ENCODE data around the gene CUTA. TPM values are rescaled to one million over a fixed set of nuclear protein-coding genes. Genes with fewer than 3 reads are reported as not detected.

CUTA gene
- total and polyA plus RNA-seq, 2 experiments from 2014 or later = 204 to 404 TPM

- H4K20me1 ChIP-seq (ENCODE audit: insufficient read depth) = no peaks in the 10 kb centered on the region
- WGBS, 2 experiments (ENCODE audit: low coverage in 1 of 2, low lambda C conversion rate in 2 of 2, missing lambda C conversion rate in 2 of 2) = 40 to 58% methylated on average over 2 of the region's 2 CpGs
Observed at GRCh38 chr6:33430334-33430733, 12.4 kb upstream of the CUTA start.

GRCh38 chr6:33429750-33430052 lies 11.8 kb upstream of the CUTA start:
- H3K4me2 ChIP-seq (ENCODE audit: unreplicated experiment) = no peak overlapping the region
- no peak for DNase-seq
- in situ Hi-C loops (cut with MboI) = no loop called here
- H3K27ac ChIP-seq = no peak overlapping the region
- H3K4me1 ChIP-seq (ENCODE audit: insufficient read depth) = peaks cover 15% of the 10 kb centered on the region
- H3K9me3 ChIP-seq (ENCODE audit: low read depth) = no peaks in the 10 kb centered on the region
- no peaks in the 10 kb centered on the region for H3K27me3 ChIP-seq (replicated peaks; ENCODE audit: insufficient read depth)
- H3K9ac ChIP-seq = no peak overlapping the region
- H3K9me2 ChIP-seq (ENCODE audit: insufficient read depth) = no peaks in the 10 kb centered on the region
- TF ChIP-seq EZH2phosphoT487 (IDR thresholded peaks at IDR 0.05; ENCODE audit: insufficient read depth, low read depth) (no peak), EZH2 (IDR thresholded peaks at IDR 0.05; ENCODE audit: insufficient read depth, poor library complexity, severe bottlenecking) (no peak)
- peaks cover 44% of the 10 kb centered on the region for H3K79me2 ChIP-seq (ENCODE audit: insufficient read depth)
- 33 to 35% methylated on average over 2 of the region's 2 CpGs for WGBS, 2 experiments (ENCODE audit: low coverage in 1 of 2, low lambda C conversion rate in 2 of 2, missing lambda C conversion rate in 2 of 2)
- no peaks in the 10 kb centered on the region for H3K36me3 ChIP-seq (ENCODE audit: low read depth)
- no peak overlapping the region for H2AFZ ChIP-seq
- H3K4me3 ChIP-seq = no peak overlapping the region
- peaks cover 28% of the 10 kb centered on the region for H3F3A ChIP-seq (ENCODE audit: insufficient read depth)
- H4K20me1 ChIP-seq (ENCODE audit: insufficient read depth) = no peaks in the 10 kb centered on the region

More at GRCh38 chr6:33430334-33430733, 12.4 kb upstream of the CUTA start:
- Histone ChIP-seq H3K4me1 (ENCODE audit: insufficient read depth) (peaks cover 10% of the 10 kb centered on the region; the same call in 1 of the 2 replicates), H3K9ac (no peak overlapping the region), H3F3A (ENCODE audit: insufficient read depth) (peaks cover 21% of the 10 kb centered on the region), H3K27ac (no peak overlapping the region), H3K4me2 (ENCODE audit: unreplicated experiment) (no peak overlapping the region), H3K9me3 (ENCODE audit: low read depth) (no peaks in the 10 kb centered on the region), H3K36me3 (ENCODE audit: low read depth) (no peaks in the 10 kb centered on the region), H3K4me3 (no peak overlapping the region), H3K79me2 (ENCODE audit: insufficient read depth) (peaks cover 43% of the 10 kb centered on the region), H3K27me3 (replicated peaks; ENCODE audit: insufficient read depth) (no peaks in the 10 kb centered on the region), H3K9me2 (ENCODE audit: insufficient read depth) (no peaks in the 10 kb centered on the region), H2AFZ (no peak overlapping the region)
- in situ Hi-C loops (cut with MboI) = no loop called here
- no peak for TF ChIP-seq EZH2 (IDR thresholded peaks at IDR 0.05; ENCODE audit: insufficient read depth, poor library complexity, severe bottlenecking)
- no peak for TF ChIP-seq EZH2phosphoT487 (IDR thresholded peaks at IDR 0.05; ENCODE audit: insufficient read depth, low read depth)
- DNase-seq = no peak

- peaks cover 21% of the 10 kb centered on the region for H3K4me1 ChIP-seq (ENCODE audit: insufficient read depth)
- peaks cover 33% of the 10 kb centered on the region for H3F3A ChIP-seq (ENCODE audit: insufficient read depth)
- H3K9me2 ChIP-seq (ENCODE audit: insufficient read depth) = no peaks in the 10 kb centered on the region
- TF ChIP-seq EZH2phosphoT487 (IDR thresholded peaks at IDR 0.05; ENCODE audit: insufficient read depth, low read depth) = no peak
- TF ChIP-seq EZH2 (IDR thresholded peaks at IDR 0.05; ENCODE audit: insufficient read depth, poor library complexity, severe bottlenecking) = no peak
- WGBS, 2 experiments (ENCODE audit: low coverage in 1 of 2, low lambda C conversion rate in 2 of 2, missing lambda C conversion rate in 2 of 2) = 70 to 71% methylated on average over 5 of the region's 5 CpGs
- no peaks in the 10 kb centered on the region for H3K27me3 ChIP-seq (replicated peaks; ENCODE audit: insufficient read depth)
- peak overlapping the region; percentile 89; the same call in 1 of the 2 replicates for H3K4me3 ChIP-seq
- H3K4me2 ChIP-seq (ENCODE audit: unreplicated experiment) = peak overlapping the region; percentile 64
- H3K79me2 ChIP-seq (ENCODE audit: insufficient read depth) = peaks cover 50% of the 10 kb centered on the region
- in situ Hi-C loops (cut with MboI) = no loop called here
- H2AFZ ChIP-seq = no peak overlapping the region
- no peak overlapping the region for H3K27ac ChIP-seq
- no peaks in the 10 kb centered on the region for H3K9me3 ChIP-seq (ENCODE audit: low read depth)
- DNase-seq = no peak
- no peaks in the 10 kb centered on the region for H3K36me3 ChIP-seq (ENCODE audit: low read depth)
- H4K20me1 ChIP-seq (ENCODE audit: insufficient read depth) = no peaks in the 10 kb centered on the region
- 0 out of 2 replicates have a peak overlapping the region, but pooled peaks have one; percentile 81 for H3K9ac ChIP-seq
Observed at GRCh38 chr6:33428966-33429749, 11.3 kb upstream of the CUTA start.

GRCh38 chr6:33428224-33428965 lies 10.5 kb upstream of the CUTA start:
- H3K9me3 ChIP-seq (ENCODE audit: low read depth) = no peaks in the 10 kb centered on the region
- peak overlapping the region; percentile 64 for H3K4me2 ChIP-seq (ENCODE audit: unreplicated experiment)
- H3K4me3 ChIP-seq = peak overlapping the region; percentile 89
- in situ Hi-C loops (cut with MboI) = no loop called here
- H3K9me2 ChIP-seq (ENCODE audit: insufficient read depth) = no peaks in the 10 kb centered on the region
- H3K9ac ChIP-seq = peak overlapping the region; percentile 81
- TF ChIP-seq EZH2 (IDR thresholded peaks at IDR 0.05; ENCODE audit: insufficient read depth, poor library complexity, severe bottlenecking) (no peak), EZH2phosphoT487 (IDR thresholded peaks at IDR 0.05; ENCODE audit: insufficient read depth, low read depth) (no peak)
- H3K36me3 ChIP-seq (ENCODE audit: low read depth) = no peaks in the 10 kb centered on the region
- DNase-seq = peak; percentile 75
- H3K79me2 ChIP-seq (ENCODE audit: insufficient read depth) = peaks cover 56% of the 10 kb centered on the region
- H3F3A ChIP-seq (ENCODE audit: insufficient read depth) = peaks cover 41% of the 10 kb centered on the region
- no peak overlapping the region for H2AFZ ChIP-seq
- H3K27me3 ChIP-seq (replicated peaks; ENCODE audit: insufficient read depth) = no peaks in the 10 kb centered on the region
- H3K27ac ChIP-seq = no peak overlapping the region
- peaks cover 22% of the 10 kb centered on the region for H3K4me1 ChIP-seq (ENCODE audit: insufficient read depth)
- 17 to 24% methylated on average over 18 to 33 of the region's 33 CpGs for WGBS, 2 experiments (ENCODE audit: low coverage in 1 of 2, low lambda C conversion rate in 2 of 2, missing lambda C conversion rate in 2 of 2)
- H4K20me1 ChIP-seq (ENCODE audit: insufficient read depth) = no peaks in the 10 kb centered on the region

All from GM23248 (cell line).